HCEC 1CT (cell line): Measurements from ENCODE around the gene BLCAP.
"Not testable (repeated sequence)": the region's sequence is repeated elsewhere in the genome, so short reads cannot be mapped to it uniquely, and the experiment has no call there.

ENCODE experiments used
- DNase-seq: peaks from one replicate; pipeline ENCODE4 v3.0.0-alpha.2; 2017

The BLCAP gene

GRCh38 chr20:37527638-37528445 is at the start of gene BLCAP:
Gene BLCAP (minus strand): TSS chr20:37527876. CDS start chr20:37519174, 8,702 bp downstream.
- DNase-seq, result peak; percentile 77

GRCh38 chr20:37577436-37577835 is 49.8 kb upstream of the BLCAP start:
- DNase-seq, result not testable (repeated sequence)

- no peak for DNase-seq
Measured at GRCh38 chr20:37576911-37577310, 49.2 kb upstream of the BLCAP start.

GRCh38 chr20:37575884-37576283 is 48.2 kb upstream of the BLCAP start:
- no peak for DNase-seq

- DNase-seq, result peak; percentile 27
Measured at GRCh38 chr20:37574199-37574890, 46.7 kb upstream of the BLCAP start.

GRCh38 chr20:37573626-37574198 is 46.0 kb upstream of the BLCAP start:
- no peak for DNase-seq

- DNase-seq, result no peak
Measured at GRCh38 chr20:37571033-37571432, 43.4 kb upstream of the BLCAP start.

- no peak for DNase-seq
Measured at GRCh38 chr20:37570419-37570818, 42.7 kb upstream of the BLCAP start.

GRCh38 chr20:37567671-37568588 is 40.3 kb upstream of the BLCAP start:
- no peak for DNase-seq

GRCh38 chr20:37567331-37567665 is 39.6 kb upstream of the BLCAP start:
- DNase-seq, result no peak

- no peak for DNase-seq
Measured at GRCh38 chr20:37566590-37567330, 39.1 kb upstream of the BLCAP start.

- DNase-seq, result no peak
Measured at GRCh38 chr20:37565134-37565811, 37.6 kb upstream of the BLCAP start.

GRCh38 chr20:37564388-37565133 is 36.9 kb upstream of the BLCAP start:
- DNase-seq, result peak; percentile 15

- DNase-seq, result no peak
Measured at GRCh38 chr20:37564016-37564387, 36.3 kb upstream of the BLCAP start.

GRCh38 chr20:37562695-37563480 is 35.2 kb upstream of the BLCAP start:
- DNase-seq, result no peak

- DNase-seq, result no peak
Measured at GRCh38 chr20:37560629-37561028, 33.0 kb upstream of the BLCAP start.

- no peak for DNase-seq
Measured at GRCh38 chr20:37559312-37560027, 31.8 kb upstream of the BLCAP start.

GRCh38 chr20:37558779-37559178 is 31.1 kb upstream of the BLCAP start:
- DNase-seq, result no peak

GRCh38 chr20:37558306-37558705 is 30.6 kb upstream of the BLCAP start:
- DNase-seq, result no peak
